ENCODE data around the gene ACTN1.

- TF ChIP-seq CTCF (IDR thresholded peaks at IDR 0.05; ENCODE audit: control extremely low read depth in 1 of 3, insufficient read depth in 1 of 3, low read depth in 1 of 3, low read length in 3 of 3) (no peak), GABPA (IDR thresholded peaks at IDR 0.05; ENCODE audit: borderline replicate concordance, insufficient read depth, low read length) (no peak), ASH2L (IDR thresholded peaks at IDR 0.05; ENCODE audit: low read length) (no peak), POLR2A (IDR thresholded peaks at IDR 0.05; ENCODE audit: control extremely low read depth in 1 of 2, low read depth in 2 of 2, low read length in 2 of 2) (no peak), YY1 (IDR thresholded peaks at IDR 0.05; ENCODE audit: low read depth, low read length) (no peak), POLR2AphosphoS5 (IDR thresholded peaks at IDR 0.05; ENCODE audit: low read depth, low read length) (no peak), RAD21 (IDR thresholded peaks at IDR 0.05 in 1 of 2, conservative IDR thresholded peaks at IDR 0.05 in 1 of 2; ENCODE audit: low read depth in 2 of 2, low read length in 2 of 2) (no peak), EP300 (IDR thresholded peaks at IDR 0.05; ENCODE audit: borderline replicate concordance in 1 of 2, low read depth in 2 of 2, low read length in 2 of 2) (no peak), EZH2 (IDR thresholded peaks at IDR 0.05; ENCODE audit: low read depth, low read length, severe bottlenecking) (no peak), MAX (IDR thresholded peaks at IDR 0.05) (no peak), CHD2 (IDR thresholded peaks at IDR 0.05; ENCODE audit: low read length) (no peak)
Observed at GRCh38 chr14:68865542-68865941, 113.6 kb downstream of the ACTN1 start.

Data from H1 (cell line).